Transverse colon (tissue), 4 donors: ENCODE results near the gene CEP170B. TPM values are rescaled to one million over a fixed set of nuclear protein-coding genes. Genes with fewer than 3 reads are reported as not detected.
"Not testable (repeated sequence)": the region's sequence is repeated elsewhere in the genome, so short reads cannot be mapped to it uniquely, and the experiment has no call there.

ENCODE experiments used
- DNase-seq: peaks from one replicate; pipeline ENCODE4 v3.0.0-alpha.2; 2019
- H3K27ac ChIP-seq, 4 donors: fragments of 200-600 bp; sonication (generic); 2 replicates each; pipeline ENCODE4 v1.5.1; 2016 to 2018; ENCODE audit warnings: inconsistent platforms in 4 of 4
- H3K27me3 ChIP-seq: fragments of 200-600 bp; sonication (generic); 2 replicates; pipeline ENCODE4 v1.5.1; 2017; ENCODE audit warnings: inconsistent platforms
- H3K36me3 ChIP-seq, 4 donors: fragments of 200-600 bp; sonication (generic); 2 replicates each; pipeline ENCODE4 v1.5.1; 2017 to 2019; ENCODE audit warnings: inconsistent platforms in 4 of 4
- H3K4me1 ChIP-seq, 4 donors: fragments of 200-600 bp; sonication (generic); 2 replicates each; pipeline ENCODE4 v1.5.1; 2017 to 2020; ENCODE audit warnings: inconsistent platforms in 4 of 4
- H3K4me3 ChIP-seq, 4 donors: fragments of 200-600 bp; sonication (generic); 1 replicate in 1 of 4; 2 replicates in 3 of 4; pipeline versions ENCODE4 v1.5.1 to v1.6.1; 2017 to 2019; ENCODE audit warnings: inconsistent platforms in 4 of 4
- H3K9me3 ChIP-seq, 2 donors: fragments of 200-600 bp; sonication (generic); 2 replicates each; pipeline ENCODE4 v1.5.1; 2017 to 2019; ENCODE audit warnings: inconsistent platforms in 2 of 2
- EP300 ChIP-seq: sonication (generic); formaldehyde crosslinking; IDR thresholded peaks from one replicate; pipeline ENCODE4 v1.6.1; 2017; ENCODE audit warnings: antibody characterized with exemption, low read depth
- POLR2A ChIP-seq: fragments of 450-650 bp; IDR thresholded peaks from one replicate; pipeline ENCODE4 v1.6.1; 2016; ENCODE audit warnings: antibody characterized with exemption, mild to moderate bottlenecking, moderate library complexity
- POLR2AphosphoS5 ChIP-seq, 3 donors: sonication (generic); formaldehyde crosslinking; IDR thresholded peaks; one replicate each; pipeline ENCODE4 v1.6.1; 2016; ENCODE audit warnings: antibody characterized with exemption in 3 of 3
- WGBS, 2 donors: methylation state at CpG; one replicate each; pipeline ENCODE4 v1.1.5; 2018; ENCODE audit warnings: low coverage in 1 of 2; 5-methylcytosine and 5-hydroxymethylcytosine counted together
- in situ Hi-C, 4 donors: fragments of 200-750 bp; cut with MboI; loops; one replicate each; pipeline versions ENCODE4 v1.15.0 to v1.15.1; 2017; ENCODE audit warnings: low sequenced_read_pairs in 3 of 4, low pct_ligation_motif_present in 1 of 4, low pct_unique_long_range_greater_than_20kb in 1 of 4
- intact Hi-C: fragments of 100-400 bp; cut with DNase I; formaldehyde crosslinking; loops from one replicate; pipeline ENCODE4 v1.15.1; 2023; ENCODE audit warnings: low total_unique reads
- total RNA-seq, 4 donors: library from RNA; depleted of rRNA; stranded (reverse); fragments of >200 nt; gene quantifications; one replicate each; pipeline ENCODE4 v1.1.0, GENCODE V29; 2016
- TF ChIP-seq, protein P1 (sequence below), 5 experiments: fragments of 200-600 bp in 3 of 5; fragments of 450-650 bp in 2 of 5; sonication (generic) in 3 of 5; IDR thresholded peaks; 1 replicate in 2 of 5; 2 replicates in 3 of 5; pipeline ENCODE4 v1.5.1; 2016 to 2017; ENCODE audit warnings: antibody characterized with exemption in 5 of 5, inconsistent platforms in 3 of 5, mild to moderate bottlenecking in 2 of 5, moderate library complexity in 1 of 5

The CEP170B gene
- total RNA-seq, 4 donors from 2014 or later = 56.0 to 195 (median 109) TPM

DNA sequence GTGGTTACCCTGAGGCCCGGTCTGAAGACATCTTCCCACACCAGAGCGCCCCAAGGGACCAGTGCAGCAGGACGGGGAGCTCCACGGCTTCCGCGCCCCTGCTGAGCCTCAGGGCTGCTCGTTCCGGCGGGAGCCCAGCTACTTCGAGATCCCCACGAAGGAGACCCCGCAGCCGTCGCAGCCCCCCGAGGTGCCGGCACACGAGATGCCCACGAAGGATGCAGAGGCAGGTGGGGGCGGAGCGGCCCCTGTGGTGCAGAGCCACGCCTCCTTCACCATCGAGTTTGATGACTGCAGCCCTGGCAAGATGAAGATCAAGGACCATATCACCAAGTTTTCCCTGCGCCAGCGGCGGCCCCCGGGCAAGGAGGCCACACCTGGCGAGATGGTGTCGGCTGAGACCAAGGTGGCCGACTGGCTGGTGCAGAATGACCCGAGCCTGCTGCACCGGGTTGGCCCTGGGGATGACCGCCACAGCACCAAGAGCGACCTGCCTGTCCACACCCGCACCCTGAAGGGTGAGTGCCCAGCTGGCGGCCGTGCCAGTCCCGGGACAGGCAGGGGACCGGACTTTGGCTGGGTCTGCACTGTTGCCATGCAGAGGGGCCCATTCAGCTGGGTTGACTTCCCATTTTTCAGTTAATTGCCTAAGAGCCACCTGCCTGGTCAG lies 18.1 kb downstream of the CEP170B start:
- 86% methylated on average over 22 of the region's 38 CpGs; no CpG with 5 or more reads in 1 of the 2 donors for WGBS, 2 donors
- no peak overlapping the region for H3K4me3 ChIP-seq
- H3K27me3 ChIP-seq = no peaks in the 10 kb centered on the region
- intact Hi-C loops = loop anchor here (10.0 kb wide), 1 partner anchor 1002 kb away; no protein-coding TSS in a partner anchor
- peaks cover 0 to 4% (median 1%) of the 10 kb centered on the region in 4 donors for H3K4me1 ChIP-seq
- peaks cover 0 to 30% (median 0%) of the 10 kb centered on the region in 4 donors for H3K36me3 ChIP-seq
- peak overlapping the region in 1 of 4 donors; percentile 44 for H3K27ac ChIP-seq
- DNase-seq = no peak
- in situ Hi-C loops = no loop called here
- no peaks in the 10 kb centered on the region for H3K9me3 ChIP-seq
- TF ChIP-seq, protein P1, sequence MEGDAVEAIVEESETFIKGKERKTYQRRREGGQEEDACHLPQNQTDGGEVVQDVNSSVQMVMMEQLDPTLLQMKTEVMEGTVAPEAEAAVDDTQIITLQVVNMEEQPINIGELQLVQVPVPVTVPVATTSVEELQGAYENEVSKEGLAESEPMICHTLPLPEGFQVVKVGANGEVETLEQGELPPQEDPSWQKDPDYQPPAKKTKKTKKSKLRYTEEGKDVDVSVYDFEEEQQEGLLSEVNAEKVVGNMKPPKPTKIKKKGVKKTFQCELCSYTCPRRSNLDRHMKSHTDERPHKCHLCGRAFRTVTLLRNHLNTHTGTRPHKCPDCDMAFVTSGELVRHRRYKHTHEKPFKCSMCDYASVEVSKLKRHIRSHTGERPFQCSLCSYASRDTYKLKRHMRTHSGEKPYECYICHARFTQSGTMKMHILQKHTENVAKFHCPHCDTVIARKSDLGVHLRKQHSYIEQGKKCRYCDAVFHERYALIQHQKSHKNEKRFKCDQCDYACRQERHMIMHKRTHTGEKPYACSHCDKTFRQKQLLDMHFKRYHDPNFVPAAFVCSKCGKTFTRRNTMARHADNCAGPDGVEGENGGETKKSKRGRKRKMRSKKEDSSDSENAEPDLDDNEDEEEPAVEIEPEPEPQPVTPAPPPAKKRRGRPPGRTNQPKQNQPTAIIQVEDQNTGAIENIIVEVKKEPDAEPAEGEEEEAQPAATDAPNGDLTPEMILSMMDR (IDR thresholded peaks at IDR 0.05) = no peak
- TF ChIP-seq POLR2AphosphoS5 (IDR thresholded peaks at IDR 0.05) (no peak), EP300 (no peak), POLR2A (no peak)

DNA sequence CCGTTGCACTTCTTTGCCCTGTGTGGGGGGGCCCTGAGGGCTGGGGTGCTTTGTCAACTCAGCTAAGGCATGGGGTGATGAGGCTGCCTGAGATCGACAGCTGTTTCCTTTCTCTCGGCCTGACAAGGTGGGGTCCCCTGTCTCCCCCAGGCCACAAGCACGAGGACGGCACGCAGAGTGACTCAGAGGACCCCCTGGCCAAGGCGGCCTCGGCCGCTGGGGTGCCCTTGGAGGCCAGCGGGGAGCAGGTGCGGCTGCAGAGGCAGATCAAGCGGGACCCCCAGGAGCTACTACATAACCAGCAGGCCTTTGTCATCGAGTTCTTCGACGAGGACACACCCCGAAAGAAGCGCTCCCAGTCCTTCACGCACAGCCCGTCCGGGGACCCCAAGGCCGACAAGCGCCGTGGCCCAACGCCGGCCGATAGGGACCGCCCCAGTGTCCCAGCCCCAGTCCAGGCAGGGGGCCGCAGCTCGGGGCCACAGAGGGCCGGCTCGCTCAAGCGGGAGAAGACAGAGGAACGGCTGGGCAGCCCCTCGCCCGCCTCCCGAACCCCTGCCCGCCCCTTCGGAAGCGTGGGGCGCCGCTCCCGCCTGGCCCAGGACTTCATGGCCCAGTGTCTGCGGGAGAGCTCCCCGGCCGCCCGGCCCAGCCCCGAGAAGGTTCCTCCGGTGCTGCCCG lies 18.8 kb downstream of the CEP170B start:
- 91% methylated on average over 37 of the region's 49 CpGs; no CpG with 5 or more reads in 1 of the 2 donors for WGBS, 2 donors
- intact Hi-C loops (loop anchor here (10.0 kb wide), 1 partner anchor 1001 kb away; no protein-coding TSS in a partner anchor), in situ Hi-C loops (no loop called here)
- Histone ChIP-seq H3K4me1 (peaks cover 0 to 4% (median 1%) of the 10 kb centered on the region in 4 donors), H3K27me3 (no peaks in the 10 kb centered on the region), H3K4me3 (no peak overlapping the region), H3K9me3 (no peaks in the 10 kb centered on the region), H3K36me3 (peaks cover 0 to 30% (median 0%) of the 10 kb centered on the region in 4 donors), H3K27ac (no peak overlapping the region)
- no peak for DNase-seq
- TF ChIP-seq POLR2A (no peak), EP300 (no peak), POLR2AphosphoS5 (IDR thresholded peaks at IDR 0.05) (no peak)
- TF ChIP-seq, protein P1 (IDR thresholded peaks at IDR 0.05) = no peak

DNA sequence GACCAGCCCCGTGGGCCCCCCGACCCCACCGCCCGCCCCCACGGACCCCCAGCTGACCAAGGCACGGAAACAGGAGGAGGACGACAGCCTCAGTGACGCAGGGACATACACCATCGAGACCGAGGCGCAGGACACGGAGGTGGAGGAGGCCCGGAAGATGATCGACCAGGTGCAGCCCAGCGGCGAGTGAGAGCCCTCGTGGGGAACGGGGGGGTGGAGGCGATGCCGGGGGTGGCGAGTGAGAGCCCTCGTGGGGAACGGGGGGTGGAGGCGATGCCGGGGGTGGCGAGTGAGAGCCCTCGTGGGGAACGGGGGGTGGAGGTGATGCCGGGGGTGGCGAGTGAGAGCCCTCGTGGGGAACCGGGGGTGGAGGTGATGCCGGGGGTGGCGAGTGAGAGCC lies 19.3 kb downstream of the CEP170B start:
- H3K36me3 ChIP-seq = peaks cover 0 to 30% (median 0%) of the 10 kb centered on the region in 4 donors
- H3K4me1 ChIP-seq, H3K27me3 ChIP-seq, DNase-seq, H3K27ac ChIP-seq, H3K4me3 ChIP-seq, H3K9me3 ChIP-seq, in situ Hi-C loops: not testable (repeated sequence)
- intact Hi-C loops = loop anchor here (10.0 kb wide), 1 partner anchor 1000 kb away; no protein-coding TSS in a partner anchor
- WGBS, 2 donors = 91% methylated on average over 20 of the region's 34 CpGs; no CpG with 5 or more reads in 1 of the 2 donors

DNA sequence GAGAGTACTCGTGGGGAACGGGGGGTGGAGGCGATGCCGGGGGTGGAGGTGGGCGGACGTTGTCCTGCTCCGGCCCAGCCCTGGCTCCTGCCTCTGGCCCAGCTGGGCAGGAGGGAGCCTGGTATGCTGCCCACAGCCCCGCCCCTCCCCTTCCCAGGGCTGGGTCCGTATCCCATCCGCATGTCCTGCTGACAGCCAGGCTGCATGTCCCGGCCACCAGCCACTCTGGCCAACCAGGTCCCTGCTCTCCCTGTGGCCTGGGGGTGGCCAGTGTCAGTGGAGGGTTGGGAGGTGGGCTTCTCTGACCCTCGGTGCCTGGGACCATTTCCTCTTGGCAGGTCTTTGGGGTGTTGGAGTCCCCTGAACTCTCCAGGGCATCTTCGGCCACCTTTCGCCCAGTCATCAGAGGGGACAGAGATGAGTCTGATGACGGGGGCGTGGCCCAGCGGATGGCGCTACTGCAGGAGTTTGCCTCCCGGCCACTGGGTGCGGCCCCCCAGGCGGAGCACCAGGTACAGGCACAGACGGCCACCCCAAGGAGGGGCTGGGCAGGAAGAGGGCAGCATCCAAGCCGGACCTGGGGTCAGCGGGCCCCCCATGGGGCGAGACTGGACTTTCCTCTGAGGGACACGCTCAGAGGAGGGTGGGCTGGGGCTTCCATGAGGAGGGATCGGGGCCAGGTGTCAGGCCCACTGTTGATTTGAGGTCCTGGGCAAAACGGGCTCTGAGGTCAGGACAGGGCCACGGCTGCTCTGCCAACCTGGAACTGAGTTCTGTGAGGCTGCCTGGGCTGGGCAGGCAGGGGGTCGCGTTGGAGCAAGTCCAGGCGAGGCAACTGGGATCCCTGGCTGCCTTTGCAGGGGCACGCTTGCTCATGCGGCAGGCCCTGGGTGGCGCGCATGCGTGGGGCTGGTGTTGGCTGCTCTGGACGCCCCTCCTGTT lies 20.2 kb downstream of the CEP170B start:
- Histone ChIP-seq H3K36me3 (peaks cover 0 to 30% (median 0%) of the 10 kb centered on the region in 4 donors), H3K9me3 (no peaks in the 10 kb centered on the region), H3K27me3 (no peaks in the 10 kb centered on the region), H3K27ac (no peak overlapping the region), H3K4me1 (peaks cover 0 to 4% (median 1%) of the 10 kb centered on the region in 4 donors), H3K4me3 (no peak overlapping the region)
- WGBS, 2 donors = 47 to 91% methylated on average over 4 to 34 of the region's 38 CpGs
- TF ChIP-seq POLR2AphosphoS5 (IDR thresholded peaks at IDR 0.05) (no peak), POLR2A (no peak), EP300 (no peak)
- TF ChIP-seq, protein P1 (IDR thresholded peaks at IDR 0.05) = no peak
- intact Hi-C loops = loop anchor here (10.0 kb wide), 1 partner anchor 999 kb away; no protein-coding TSS in a partner anchor
- no peak for DNase-seq
- in situ Hi-C loops = no loop called here
